Lung (tissue), 12 donors: ENCODE results near the gene FMN1. TPM values are rescaled to one million over a fixed set of nuclear protein-coding genes. Genes with fewer than 3 reads are reported as not detected.

Experiments used
- ATAC-seq: fragments of 200-7000 bp; cut with Tn5 transposase; one replicate; pipeline ENCODE4 v1.9.1; 2020; ENCODE audit warnings: moderate number of reproducible peaks; ENCODE audit not compliant: insufficient read depth, low FRiP score
- DNase-seq, 3 donors: peaks; one replicate each; pipeline ENCODE4 v3.0.0-alpha.2; 2013 to 2017
- H3K27ac ChIP-seq, 2 donors: one replicate each; pipeline ENCODE4 v1.5.1; 2013; ENCODE audit warnings: mild to moderate bottlenecking in 2 of 2, moderate library complexity in 2 of 2, control low read depth in 1 of 2, inconsistent platforms in 1 of 2, low read depth in 1 of 2, low read length in 1 of 2
- H3K27me3 ChIP-seq, 3 donors: one replicate each; pipeline ENCODE4 v1.5.1; 2013; ENCODE audit warnings: low read length in 2 of 3; ENCODE audit not compliant: control insufficient read depth in 3 of 3, insufficient read depth in 3 of 3
- H3K36me3 ChIP-seq, 4 donors: one replicate each; pipeline ENCODE4 v1.5.1; 2013; ENCODE audit warnings: low read length in 4 of 4, mild to moderate bottlenecking in 1 of 4, moderate library complexity in 1 of 4; ENCODE audit not compliant: control insufficient read depth in 4 of 4, insufficient read depth in 4 of 4
- H3K4me1 ChIP-seq, 5 donors: one replicate each; pipeline ENCODE4 v1.5.1; 2013; ENCODE audit warnings: low read length in 5 of 5, mild to moderate bottlenecking in 2 of 5, moderate library complexity in 1 of 5; ENCODE audit not compliant: control insufficient read depth in 5 of 5, insufficient read depth in 5 of 5
- H3K4me3 ChIP-seq: one replicate; pipeline ENCODE4 v1.5.1; 2013; ENCODE audit warnings: mild to moderate bottlenecking, control low read depth, moderate library complexity
- H3K9ac ChIP-seq, 2 donors: one replicate each; pipeline ENCODE4 v1.5.1; 2013; ENCODE audit warnings: low read length in 2 of 2, control low read depth in 1 of 2; ENCODE audit not compliant: insufficient read depth in 1 of 2
- H3K9me3 ChIP-seq, 4 donors: one replicate each; pipeline ENCODE4 v1.5.1; 2013; ENCODE audit warnings: low read length in 3 of 4, mild to moderate bottlenecking in 1 of 4, moderate library complexity in 1 of 4; ENCODE audit not compliant: control insufficient read depth in 4 of 4, insufficient read depth in 3 of 4
- CTCF ChIP-seq: IDR thresholded peaks from 2 replicates; pipeline ENCODE4 v1.5.1; 2012; ENCODE audit warnings: mild to moderate bottlenecking; ENCODE audit errors: control extremely low read depth, extremely low read depth
- WGBS, 2 donors: extraction: QIAGEN DNeasy Blood & Tissue Kit; methylation state at CpG; one replicate each; pipeline ENCODE4 v1.1.7; 2013; 5-methylcytosine and 5-hydroxymethylcytosine counted together
- polyA plus RNA-seq, 2 donors: library from polyadenylated mRNA; stranded (reverse); fragments of 200-250 nt; gene quantifications; one replicate each; pipeline ENCODE4 v1.2.1, GENCODE V29; 2013
- total RNA-seq, 2 donors: library from RNA; depleted of rRNA in 1 of 2; stranded (reverse); fragments of >200 nt in 1 of 2; gene quantifications; one replicate each; pipeline ENCODE4 v1.2.1, GENCODE V29; 2014 to 2021
- donor health status: control.
- donor health status: control.
- donor health status: Bipolar disorder and iron deficiency.
- donor health status: healthy.
- donor health status: DM: yes; HTN: yes; CAD: no.

Gene FMN1
- total and polyA plus RNA-seq, 4 donors: 4.6 to 45.2 (median 15.7) TPM

- DNase-seq: no peak
- no peaks in the 10 kb centered on the region for H3K9me3 ChIP-seq
- H3K9ac ChIP-seq: no peak overlapping the region
- peaks cover 0 to 2% (median 0%) of the 10 kb centered on the region in 5 donors for H3K4me1 ChIP-seq
- no peak overlapping the region for H3K4me3 ChIP-seq
- peaks cover 0 to 4% (median 0%) of the 10 kb centered on the region in 4 donors for H3K36me3 ChIP-seq
- 66 to 90% methylated on average over 10 of the region's 10 CpGs for WGBS, 2 donors
- H3K27me3 ChIP-seq: no peaks in the 10 kb centered on the region
- ATAC-seq: no peak
- no peak overlapping the region for H3K27ac ChIP-seq
- no peak for TF ChIP-seq CTCF
Observed at GRCh38 chr15:32903591-32904290, 290.8 kb downstream of the FMN1 start.

GRCh38 chr15:32901995-32902394, 292.5 kb downstream of the FMN1 start:
- Histone ChIP-seq H3K27me3 (no peaks in the 10 kb centered on the region), H3K9ac (no peak overlapping the region), H3K4me1 (no peaks in the 10 kb centered on the region), H3K9me3 (no peaks in the 10 kb centered on the region), H3K4me3 (no peak overlapping the region), H3K27ac (no peak overlapping the region), H3K36me3 (peaks cover 0 to 4% (median 0%) of the 10 kb centered on the region in 4 donors)
- ATAC-seq: no peak
- 63 to 81% methylated on average over 3 of the region's 3 CpGs for WGBS, 2 donors
- no peak for TF ChIP-seq CTCF
- no peak for DNase-seq

GRCh38 chr15:32901192-32901591, 293.3 kb downstream of the FMN1 start:
- H3K27ac ChIP-seq: no peak overlapping the region
- peaks cover 0 to 4% (median 0%) of the 10 kb centered on the region in 4 donors for H3K36me3 ChIP-seq
- H3K4me3 ChIP-seq: no peak overlapping the region
- no peak for TF ChIP-seq CTCF
- no peaks in the 10 kb centered on the region for H3K9me3 ChIP-seq
- no peaks in the 10 kb centered on the region for H3K27me3 ChIP-seq
- H3K9ac ChIP-seq: no peak overlapping the region
- DNase-seq (no peak), ATAC-seq (no peak)
- H3K4me1 ChIP-seq: no peaks in the 10 kb centered on the region
- WGBS, 2 donors: 79 to 87% methylated on average over 2 of the region's 2 CpGs
